Upper lobe of left lung (tissue), 6 donors: ENCODE measurements around the gene CHPT1. TPM values are rescaled to one million over a fixed set of nuclear protein-coding genes. Genes with fewer than 3 reads are reported as not detected.

Experiments
- ATAC-seq, 2 donors: fragments of 200-7000 bp; cut with Tn5 transposase; one replicate each; pipeline ENCODE4 v1.9.1; 2022; ENCODE audit warnings: mild to moderate bottlenecking in 2 of 2, moderate library complexity in 2 of 2; ENCODE audit not compliant: low FRiP score in 2 of 2
- DNase-seq, 2 donors: peaks; one replicate each; pipeline ENCODE4 v3.0.0-alpha.2; 2019 to 2020
- H3K27ac ChIP-seq, 4 donors: fragments of 200-600 bp; sonication (generic); one replicate each; pipeline ENCODE4 v1.5.1; 2016 to 2019
- H3K27me3 ChIP-seq, 4 donors: fragments of 200-600 bp; sonication (generic); one replicate each; pipeline ENCODE4 v1.5.1; 2017 to 2019
- H3K36me3 ChIP-seq, 4 donors: fragments of 200-600 bp; sonication (generic); one replicate each; pipeline ENCODE4 v1.5.1; 2016 to 2019
- H3K4me1 ChIP-seq, 4 donors: fragments of 200-600 bp; sonication (generic); one replicate each; pipeline ENCODE4 v1.5.1; 2018 to 2019
- H3K4me3 ChIP-seq, 4 donors: fragments of 200-600 bp; sonication (generic); one replicate each; pipeline ENCODE4 v1.5.1; 2017 to 2019; ENCODE audit warnings: mild to moderate bottlenecking in 2 of 4, moderate library complexity in 1 of 4
- H3K9me3 ChIP-seq, 4 donors: fragments of 200-600 bp; sonication (generic); one replicate each; pipeline ENCODE4 v1.5.1; 2018 to 2019
- EP300 ChIP-seq, 4 donors: sonication (generic); formaldehyde crosslinking; IDR thresholded peaks; one replicate each; pipeline ENCODE4 v1.5.1; 2017; ENCODE audit warnings: antibody characterized with exemption in 4 of 4, control low read depth in 2 of 4
- POLR2A ChIP-seq, 4 donors: fragments of 450-650 bp; IDR thresholded peaks; one replicate each; pipeline ENCODE4 v1.5.1; 2016 to 2017; ENCODE audit warnings: antibody characterized with exemption in 4 of 4, mild to moderate bottlenecking in 2 of 4
- POLR2AphosphoS5 ChIP-seq, 2 donors: sonication (generic); formaldehyde crosslinking; IDR thresholded peaks; one replicate each; pipeline ENCODE4 v1.5.1; 2017; ENCODE audit warnings: antibody characterized with exemption in 2 of 2
- WGBS, 2 donors: methylation state at CpG; one replicate each; pipeline ENCODE4 v1.1.5; 2017 to 2018; 5-methylcytosine and 5-hydroxymethylcytosine counted together
- total RNA-seq, 6 donors: library from RNA; depleted of rRNA in 4 of 6; stranded (reverse); fragments of >200 nt in 4 of 6; gene quantifications; one replicate each; pipeline versions ENCODE4 v1.1.0 to v1.2.1, GENCODE V29; 2016 to 2021
- TF ChIP-seq, protein P1 (sequence below), 6 experiments: fragments of 450-650 bp in 4 of 6; fragments of 200-600 bp in 2 of 6; sonication (generic) in 2 of 6; IDR thresholded peaks; one replicate each; pipeline ENCODE4 v1.5.1; 2016 to 2019; ENCODE audit warnings: antibody characterized with exemption in 6 of 6
- donor health status: DM: no; HTN: no; CAD: no; lungs with moderate emphysema.
- donor health status: DM: no; HTN: yes; CAD: no; lungs with severe emphysema.

The CHPT1 gene
- total RNA-seq, 6 donors from 2014 or later, result 52.5 to 262 (median 113) TPM

DNA sequence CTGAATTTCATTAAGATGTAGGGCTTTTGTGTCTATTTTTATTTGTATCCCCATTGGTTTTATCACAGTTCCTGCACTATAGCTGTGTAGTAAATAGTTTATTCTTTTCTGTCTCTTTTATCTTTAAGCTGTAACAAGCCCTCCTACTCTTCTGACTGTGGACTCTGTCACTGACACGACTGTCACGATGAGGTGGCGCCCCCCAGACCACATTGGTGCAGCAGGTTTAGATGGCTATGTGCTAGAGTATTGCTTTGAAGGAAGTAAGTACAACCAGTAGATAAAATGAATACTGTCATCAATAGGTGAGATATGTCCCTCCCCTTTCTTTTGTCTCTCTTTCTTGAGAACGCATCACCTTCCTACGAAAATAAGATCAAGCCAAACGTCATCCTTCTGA, 34.1 kb upstream of the CHPT1 start:
- H3K27me3 ChIP-seq, result no peaks in the 10 kb centered on the region
- 80 to 89% methylated on average over 6 of the region's 6 CpGs for WGBS, 2 donors
- no peak for DNase-seq
- no peaks in the 10 kb centered on the region for H3K36me3 ChIP-seq
- H3K4me3 ChIP-seq, result no peak overlapping the region
- H3K9me3 ChIP-seq, result no peaks in the 10 kb centered on the region
- H3K27ac ChIP-seq, result no peak overlapping the region
- TF ChIP-seq, protein P1, sequence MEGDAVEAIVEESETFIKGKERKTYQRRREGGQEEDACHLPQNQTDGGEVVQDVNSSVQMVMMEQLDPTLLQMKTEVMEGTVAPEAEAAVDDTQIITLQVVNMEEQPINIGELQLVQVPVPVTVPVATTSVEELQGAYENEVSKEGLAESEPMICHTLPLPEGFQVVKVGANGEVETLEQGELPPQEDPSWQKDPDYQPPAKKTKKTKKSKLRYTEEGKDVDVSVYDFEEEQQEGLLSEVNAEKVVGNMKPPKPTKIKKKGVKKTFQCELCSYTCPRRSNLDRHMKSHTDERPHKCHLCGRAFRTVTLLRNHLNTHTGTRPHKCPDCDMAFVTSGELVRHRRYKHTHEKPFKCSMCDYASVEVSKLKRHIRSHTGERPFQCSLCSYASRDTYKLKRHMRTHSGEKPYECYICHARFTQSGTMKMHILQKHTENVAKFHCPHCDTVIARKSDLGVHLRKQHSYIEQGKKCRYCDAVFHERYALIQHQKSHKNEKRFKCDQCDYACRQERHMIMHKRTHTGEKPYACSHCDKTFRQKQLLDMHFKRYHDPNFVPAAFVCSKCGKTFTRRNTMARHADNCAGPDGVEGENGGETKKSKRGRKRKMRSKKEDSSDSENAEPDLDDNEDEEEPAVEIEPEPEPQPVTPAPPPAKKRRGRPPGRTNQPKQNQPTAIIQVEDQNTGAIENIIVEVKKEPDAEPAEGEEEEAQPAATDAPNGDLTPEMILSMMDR (IDR thresholded peaks at IDR 0.05), result no peak
- TF ChIP-seq POLR2A (IDR thresholded peaks at IDR 0.05) (no peak), EP300 (IDR thresholded peaks at IDR 0.05) (no peak), POLR2AphosphoS5 (IDR thresholded peaks at IDR 0.05) (no peak)
- ATAC-seq, result no peak
- H3K4me1 ChIP-seq, result no peaks in the 10 kb centered on the region

DNA sequence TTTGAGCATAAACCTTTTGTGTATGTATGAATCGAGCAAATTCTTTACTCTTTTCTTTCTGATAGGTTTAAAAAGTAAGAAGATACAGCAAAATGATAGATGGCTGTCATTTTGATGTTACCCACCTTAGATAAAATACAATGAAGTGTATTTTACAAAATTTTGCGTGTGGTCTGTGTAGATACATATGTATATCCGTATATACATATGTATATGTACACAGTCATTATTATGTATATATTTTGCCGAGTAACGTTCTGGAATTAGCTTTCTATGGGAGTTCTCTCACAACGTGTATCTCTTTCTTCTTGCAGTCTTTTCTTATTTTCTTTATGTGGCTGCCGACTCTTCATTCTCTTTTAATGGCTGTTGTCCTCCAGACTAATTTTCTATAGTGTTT, 32.4 kb upstream of the CHPT1 start:
- DNase-seq, result no peak
- TF ChIP-seq EP300 (IDR thresholded peaks at IDR 0.05), result no peak
- TF ChIP-seq POLR2AphosphoS5 (IDR thresholded peaks at IDR 0.05), result no peak
- TF ChIP-seq POLR2A (IDR thresholded peaks at IDR 0.05), result no peak
- TF ChIP-seq, protein P1 (IDR thresholded peaks at IDR 0.05), result no peak
- 77 to 82% methylated on average over 7 of the region's 7 CpGs for WGBS, 2 donors

DNA sequence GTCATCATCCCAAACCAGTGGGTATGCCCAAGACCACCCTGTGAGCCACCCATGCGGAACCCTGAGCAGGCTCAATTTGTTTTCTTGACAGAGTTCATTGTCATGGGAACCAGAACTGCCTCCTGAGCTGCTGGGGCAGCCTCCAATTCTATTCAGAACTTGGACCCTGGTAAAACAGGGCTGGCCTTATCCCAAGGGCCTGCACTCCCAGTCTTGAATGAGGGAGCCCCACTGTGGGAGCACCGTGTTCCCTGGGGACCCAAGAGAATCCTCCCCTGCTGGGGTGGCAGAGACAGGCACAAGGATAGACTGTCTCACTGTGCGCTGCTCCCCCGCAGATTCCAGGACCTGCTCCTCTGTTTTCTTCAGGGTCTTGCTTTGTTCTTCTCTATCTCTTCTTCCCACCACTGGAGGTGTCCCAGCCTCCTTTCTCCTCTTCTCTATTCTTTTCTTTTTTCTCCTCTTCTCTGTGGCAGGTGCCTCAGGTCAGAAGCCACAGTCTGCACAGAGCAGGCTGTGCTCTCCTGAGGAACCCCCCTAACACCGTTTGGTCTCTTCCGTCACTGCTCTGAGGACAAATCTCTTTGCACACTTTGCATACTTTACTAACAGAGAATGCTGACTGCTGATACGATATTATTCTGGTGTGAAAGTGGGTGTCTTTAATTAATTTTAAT, 31.2 kb upstream of the CHPT1 start:
- Histone ChIP-seq H3K4me1 (peaks cover 0 to 4% (median 2%) of the 10 kb centered on the region in 4 donors), H3K27ac (no peak overlapping the region), H3K4me3 (no peak overlapping the region), H3K27me3 (no peaks in the 10 kb centered on the region), H3K36me3 (no peaks in the 10 kb centered on the region), H3K9me3 (no peaks in the 10 kb centered on the region)
- no peak for TF ChIP-seq EP300 (IDR thresholded peaks at IDR 0.05)
- TF ChIP-seq POLR2AphosphoS5 (IDR thresholded peaks at IDR 0.05), result no peak
- TF ChIP-seq POLR2A (IDR thresholded peaks at IDR 0.05), result no peak
- TF ChIP-seq, protein P1 (IDR thresholded peaks at IDR 0.05), result no peak
- 84 to 87% methylated on average over 6 to 7 of the region's 7 CpGs for WGBS, 2 donors
- DNase-seq, result no peak
- ATAC-seq, result no peak

More for the DNA sequence above, 32.4 kb upstream of the CHPT1 start:
- Histone ChIP-seq H3K27ac (no peak overlapping the region), H3K9me3 (no peaks in the 10 kb centered on the region), H3K36me3 (no peaks in the 10 kb centered on the region), H3K27me3 (no peaks in the 10 kb centered on the region), H3K4me1 (peaks cover 0 to 1% (median 0%) of the 10 kb centered on the region in 4 donors), H3K4me3 (no peak overlapping the region)
- no peak for ATAC-seq

DNA sequence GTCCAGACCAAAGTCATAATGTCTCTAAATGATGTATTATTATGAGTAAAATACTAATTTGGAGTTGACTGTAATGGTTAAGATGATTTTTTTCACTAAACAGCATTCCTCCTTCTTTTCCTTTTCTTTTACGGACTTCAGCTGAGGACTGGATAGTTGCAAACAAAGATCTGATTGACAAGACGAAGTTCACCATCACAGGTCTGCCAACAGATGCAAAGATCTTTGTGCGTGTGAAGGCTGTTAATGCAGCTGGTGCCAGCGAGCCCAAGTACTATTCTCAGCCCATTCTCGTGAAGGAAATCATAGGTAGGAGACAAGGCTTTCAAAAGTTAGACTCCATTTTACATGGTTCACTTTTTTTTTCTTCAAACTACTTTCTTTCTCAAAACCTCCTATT, 29.8 kb upstream of the CHPT1 start:
- no peak for DNase-seq
- no peak for ATAC-seq
- 82 to 83% methylated on average over 5 of the region's 5 CpGs for WGBS, 2 donors

More for the DNA sequence above, 29.8 kb upstream of the CHPT1 start:
- Histone ChIP-seq H3K9me3 (no peaks in the 10 kb centered on the region), H3K27me3 (no peaks in the 10 kb centered on the region), H3K27ac (no peak overlapping the region), H3K4me1 (peaks cover 0 to 4% (median 2%) of the 10 kb centered on the region in 4 donors), H3K36me3 (no peaks in the 10 kb centered on the region), H3K4me3 (no peak overlapping the region)
- TF ChIP-seq, protein P1 (IDR thresholded peaks at IDR 0.05), result no peak
- no peak for TF ChIP-seq POLR2A (IDR thresholded peaks at IDR 0.05)
- TF ChIP-seq EP300 (IDR thresholded peaks at IDR 0.05), result no peak
- TF ChIP-seq POLR2AphosphoS5 (IDR thresholded peaks at IDR 0.05), result no peak
